SK-N-SH (cell line): ENCODE results near the gene LCN2. TPM values are rescaled to one million over a fixed set of nuclear protein-coding genes. Genes with fewer than 3 reads are reported as not detected.

Experiments used
- CTCF ChIA-PET: fragments of 300-600, 350-600 bp; formaldehyde crosslinking; extraction: SDS; loops from one replicate; lab custom pipeline; 2021; lab: Yijun Ruan, JAX
- POLR2A ChIA-PET: fragments of 350-600 bp; sonication (Branson Sonifier 250); formaldehyde crosslinking; extraction: SDS; loops from one replicate; lab custom pipeline; 2020; ENCODE audit warnings: antibody characterized with exemption, inconsistent platforms; lab: Yijun Ruan, JAX
- DNase-seq: peaks from one replicate; pipeline ENCODE4 v3.0.0; 2012
- H2AFZ ChIP-seq: fragments of 200-600 bp; sonication (generic); 2 replicates; pipeline ENCODE4 v1.8.1; 2016; ENCODE audit warnings: antibody characterized with exemption, mild to moderate bottlenecking, low read depth
- H3F3A ChIP-seq: fragments of 200-600 bp; sonication (generic); replicated peaks from 2 replicates; pipeline ENCODE3; 2016; ENCODE audit warnings: antibody characterized with exemption, mild to moderate bottlenecking; ENCODE audit not compliant: insufficient read depth
- H3K27ac ChIP-seq, 2 experiments: fragments of 200-500 bp in 1 of 2; fragments of 200-600 bp in 1 of 2; sonication (Bioruptor generic) in 1 of 2; sonication (generic), shearing (Covaris generic) in 1 of 2; 2 replicates each; pipeline versions ENCODE4 v1.5.1 to v1.6.1; 2014 to 2016; ENCODE audit warnings: low read depth in 2 of 2, inconsistent platforms in 1 of 2, low read length in 1 of 2, mild to moderate bottlenecking in 1 of 2, mixed read lengths in 1 of 2
- H3K27me3 ChIP-seq: fragments of 200-600 bp; sonication (generic), shearing (Covaris generic); 2 replicates; pipeline ENCODE4 v1.6.1; 2016; ENCODE audit warnings: mixed run types; ENCODE audit not compliant: insufficient read depth
- H3K36me3 ChIP-seq, 2 experiments: fragments of 200-500 bp in 1 of 2; fragments of 200-600 bp in 1 of 2; sonication (Bioruptor generic) in 1 of 2; sonication (generic) in 1 of 2; replicated peaks in 1 of 2; 2 replicates each; pipeline versions ENCODE3 to v1.5.1; 2014 to 2016; ENCODE audit warnings: low read length in 1 of 2, mild to moderate bottlenecking in 1 of 2; ENCODE audit not compliant: insufficient read depth in 2 of 2, control insufficient read depth in 1 of 2
- H3K4me1 ChIP-seq, 2 experiments: fragments of 200-500 bp in 1 of 2; fragments of 200-600 bp in 1 of 2; sonication (Bioruptor generic) in 1 of 2; sonication (generic), shearing (Covaris generic) in 1 of 2; 2 replicates each; pipeline versions ENCODE4 v1.5.1 to v1.6.1; 2014 to 2016; ENCODE audit warnings: low read depth in 1 of 2, low read length in 1 of 2, mixed run types in 1 of 2; ENCODE audit not compliant: insufficient read depth in 2 of 2, control insufficient read depth in 1 of 2
- H3K4me2 ChIP-seq: fragments of 200-600 bp; sonication (generic), shearing (Covaris generic); 2 replicates; pipeline ENCODE4 v1.6.1; 2017; ENCODE audit warnings: mixed run types
- H3K4me3 ChIP-seq, 2 experiments: fragments of 200-500 bp in 1 of 2; fragments of 200-600 bp in 1 of 2; sonication (Bioruptor generic) in 1 of 2; sonication (generic), shearing (Covaris generic) in 1 of 2; 2 replicates each; pipeline versions ENCODE4 v1.5.1 to v1.8.1; 2014 to 2016; ENCODE audit warnings: low read depth in 2 of 2, inconsistent platforms in 1 of 2, low read length in 1 of 2, mild to moderate bottlenecking in 1 of 2, mixed read lengths in 1 of 2, moderate library complexity in 1 of 2
- H3K79me2 ChIP-seq: fragments of 200-600 bp; sonication (generic); 2 replicates; pipeline ENCODE4 v1.8.1; 2017; ENCODE audit warnings: mild to moderate bottlenecking; ENCODE audit not compliant: insufficient read depth
- H3K9ac ChIP-seq: fragments of 200-600 bp; sonication (generic); 2 replicates; pipeline ENCODE4 v1.6.1; 2017; ENCODE audit warnings: mixed run types
- H3K9me2 ChIP-seq: fragments of 200-600 bp; sonication (generic); 2 replicates; pipeline ENCODE4 v1.6.1; 2017; ENCODE audit warnings: mixed run types
- H3K9me3 ChIP-seq: fragments of 200-600 bp; sonication (generic); 2 replicates; pipeline ENCODE4 v1.6.1; 2017; ENCODE audit warnings: mixed run types, mild to moderate bottlenecking, moderate library complexity
- H4K20me1 ChIP-seq: fragments of 200-600 bp; sonication (generic); 2 replicates; pipeline ENCODE4 v1.6.1; 2017; ENCODE audit warnings: mild to moderate bottlenecking, mixed run types; ENCODE audit not compliant: insufficient read depth
- CHD2 ChIP-seq: fragments of 150-350 bp; IDR thresholded peaks from 2 replicates; pipeline ENCODE4 v1.6.1; 2018; ENCODE audit warnings: low read length; ENCODE audit not compliant: partially characterized antibody
- ELF1 ChIP-seq: IDR thresholded peaks from 2 replicates; pipeline ENCODE4 v1.4.0; 2012
- FOSL2 ChIP-seq: IDR thresholded peaks from 2 replicates; pipeline ENCODE4 v1.4.0; 2012; ENCODE audit warnings: low read depth, mild to moderate bottlenecking, moderate library complexity, borderline replicate concordance
- GATA2 ChIP-seq: sonication (generic); formaldehyde crosslinking; IDR thresholded peaks from 2 replicates; pipeline ENCODE4 v1.5.0; 2020; ENCODE audit warnings: mild to moderate bottlenecking, missing genetic modification reagents
- JUND ChIP-seq: IDR thresholded peaks from 2 replicates; pipeline ENCODE4 v1.4.0; 2012
- MXI1 ChIP-seq: IDR thresholded peaks from 2 replicates; pipeline ENCODE4 v1.6.1; 2012; ENCODE audit warnings: mild to moderate bottlenecking, low read depth, low read length, improper control_type of control experiment
- RAD21 ChIP-seq: IDR thresholded peaks from 2 replicates; pipeline ENCODE4 v1.6.1; 2012; ENCODE audit warnings: mild to moderate bottlenecking, low read length
- RCOR1 ChIP-seq: fragments of 150-350 bp; IDR thresholded peaks from 2 replicates; pipeline ENCODE4 v1.6.1; 2017; ENCODE audit warnings: antibody characterized with exemption, low read length
- REST ChIP-seq: IDR thresholded peaks from 2 replicates; pipeline ENCODE4 v1.6.1; 2012; ENCODE audit warnings: mild to moderate bottlenecking, low read depth, low read length, moderate library complexity
- TEAD4 ChIP-seq: IDR thresholded peaks from 2 replicates; pipeline ENCODE4 v1.4.0; 2012; ENCODE audit warnings: mild to moderate bottlenecking, borderline replicate concordance; ENCODE audit not compliant: insufficient read depth
- ZBTB33 ChIP-seq: IDR thresholded peaks from 2 replicates; pipeline ENCODE4 v1.4.0; 2012; ENCODE audit warnings: low read depth, borderline replicate concordance
- WGBS: methylation state at CpG from one replicate; pipeline ENCODE4 v1.1.6; 2017; ENCODE audit warnings: low lambda C conversion rate; 5-methylcytosine and 5-hydroxymethylcytosine counted together
- polyA plus RNA-seq, 3 experiments: library from polyadenylated mRNA; depleted of rRNA; stranded (reverse); fragments of >200 nt; gene quantifications; 2 replicates each; pipeline ENCODE4 v1.2.3, GENCODE V29; 2012

The LCN2 gene
- polyA plus RNA-seq, 1 of the 3 experiments (the other 2 are of a cell fraction), result not detected

- TF ChIP-seq REST (no peak), JUND (no peak), CHD2 (no peak), TEAD4 (no peak), RCOR1 (no peak), RAD21 (no peak), GATA2 (CRISPR knock-in tag) (no peak), FOSL2 (no peak)
- TF ChIP-seq, all 33 proteins: peak for 0
Measured at GRCh38 chr9:128121924-128122808, 27.1 kb upstream of the LCN2 start (continued).

GRCh38 chr9:128122809-128123175 lies 26.5 kb upstream of the LCN2 start:
- H3K4me3 ChIP-seq, result no peak overlapping the region
- CTCF ChIA-PET, result no interaction called here
- TF ChIP-seq ELF1 (no peak), ZBTB33 (no peak), MXI1 (no peak)
- TF ChIP-seq, all 33 proteins: peak for 0
- Histone ChIP-seq H3K79me2 (peaks cover 21% of the 10 kb centered on the region), H3K9ac (no peak overlapping the region), H3K9me2 (no peaks in the 10 kb centered on the region), H3K4me2 (no peak overlapping the region), H3K9me3 (no peaks in the 10 kb centered on the region), H3K27me3 (no peaks in the 10 kb centered on the region), H2AFZ (no peak overlapping the region), H3K4me1 (peaks cover 3 to 18% of the 10 kb centered on the region in 2 experiments; a peak in 1 of 4 replicates), H3F3A (no peaks in the 10 kb centered on the region), H3K27ac (no peak overlapping the region), H3K36me3 (peaks cover 0 to 26% of the 10 kb centered on the region in 2 experiments), H4K20me1 (peaks cover 14% of the 10 kb centered on the region; the same call in 1 of the 2 replicates)
- WGBS, result 95% methylated on average over 9 of the region's 24 CpGs
- POLR2A ChIA-PET, result no interaction called here
- no peak for DNase-seq
